NB4 (cell line): ENCODE results near the gene AHDC1.
A peak's percentile ranks its signal among the peaks of the same experiment; 100 is the strongest.

ENCODE experiments used
- DNase-seq: peaks from one replicate; pipeline ENCODE4 v3.0.0; 2010; ENCODE audit warnings: low read depth
- H3K4me3 ChIP-seq: one replicate; pipeline ENCODE4 v1.5.1; 2011; ENCODE audit warnings: mild to moderate bottlenecking, low read depth, low read length, moderate library complexity
- MYC ChIP-seq: IDR thresholded peaks from 2 replicates; pipeline ENCODE4 v1.6.1; 2011; ENCODE audit warnings: low read depth, low read length
- POLR2A ChIP-seq: IDR thresholded peaks from 2 replicates; pipeline ENCODE4 v1.6.1; 2011; ENCODE audit warnings: mild to moderate bottlenecking; ENCODE audit not compliant: insufficient read length; ENCODE audit errors: extremely low read depth
- TF ChIP-seq, protein P1 (sequence below): IDR thresholded peaks from 2 replicates; pipeline ENCODE4 v1.6.1; 2011; ENCODE audit warnings: low read depth, low read length
- TF ChIP-seq, protein P2 (sequence below): IDR thresholded peaks from one replicate; pipeline ENCODE4 v1.5.1; 2012; ENCODE audit warnings: low read depth, low read length

Gene AHDC1

GRCh38 chr1:27603681-27604578 is at the start of gene AHDC1:
TSS of gene AHDC1 (minus strand) at chr1:27604144. CDS start at chr1:27552115, 52,029 bp downstream.
- DNase-seq: peak; percentile 95
- TF ChIP-seq POLR2A (peak; percentile 42), MYC (no peak)
- TF ChIP-seq, protein P1, sequence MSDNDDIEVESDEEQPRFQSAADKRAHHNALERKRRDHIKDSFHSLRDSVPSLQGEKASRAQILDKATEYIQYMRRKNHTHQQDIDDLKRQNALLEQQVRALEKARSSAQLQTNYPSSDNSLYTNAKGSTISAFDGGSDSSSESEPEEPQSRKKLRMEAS: no peak
- peak within 1 kb of the TSS; percentile 74 for H3K4me3 ChIP-seq

DNA sequence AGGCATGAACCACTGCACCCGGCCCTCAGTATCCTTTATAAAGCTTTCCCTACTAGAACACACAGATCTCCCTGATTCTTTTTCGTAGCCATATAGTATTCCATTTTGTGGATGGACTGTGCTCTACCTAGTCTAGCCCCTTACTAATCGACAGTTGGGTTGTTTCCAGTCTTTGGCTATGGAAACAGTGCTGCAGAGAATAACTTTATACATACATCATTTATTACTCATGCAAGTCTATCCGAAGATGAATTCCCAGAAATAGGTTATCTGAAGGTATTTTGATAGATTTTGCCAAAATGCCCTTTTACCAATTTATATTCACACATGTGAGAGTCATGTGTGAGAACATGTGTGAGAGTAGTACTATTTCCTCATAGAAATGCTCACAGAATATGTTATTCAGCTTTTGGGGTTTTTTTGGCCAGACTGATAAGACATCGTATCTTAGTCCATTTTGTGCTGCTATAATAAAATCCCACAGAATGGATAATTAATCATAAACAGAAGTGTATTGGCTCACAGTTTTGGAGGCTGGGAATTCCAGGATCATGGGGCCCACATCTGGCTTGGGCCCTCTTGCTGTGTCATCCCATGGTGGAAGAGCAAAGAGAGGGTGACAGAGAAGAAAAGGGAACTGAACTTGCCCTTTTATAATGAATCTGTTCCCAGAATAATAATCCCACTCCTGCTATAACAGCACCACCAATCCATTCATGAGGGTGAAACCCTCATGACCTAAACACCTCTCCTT is 48.3 kb upstream of the AHDC1 start:
- H3K4me3 ChIP-seq: no peak overlapping the region
- TF ChIP-seq, protein P1: no peak
- no peak for TF ChIP-seq MYC
- TF ChIP-seq, protein P2, sequence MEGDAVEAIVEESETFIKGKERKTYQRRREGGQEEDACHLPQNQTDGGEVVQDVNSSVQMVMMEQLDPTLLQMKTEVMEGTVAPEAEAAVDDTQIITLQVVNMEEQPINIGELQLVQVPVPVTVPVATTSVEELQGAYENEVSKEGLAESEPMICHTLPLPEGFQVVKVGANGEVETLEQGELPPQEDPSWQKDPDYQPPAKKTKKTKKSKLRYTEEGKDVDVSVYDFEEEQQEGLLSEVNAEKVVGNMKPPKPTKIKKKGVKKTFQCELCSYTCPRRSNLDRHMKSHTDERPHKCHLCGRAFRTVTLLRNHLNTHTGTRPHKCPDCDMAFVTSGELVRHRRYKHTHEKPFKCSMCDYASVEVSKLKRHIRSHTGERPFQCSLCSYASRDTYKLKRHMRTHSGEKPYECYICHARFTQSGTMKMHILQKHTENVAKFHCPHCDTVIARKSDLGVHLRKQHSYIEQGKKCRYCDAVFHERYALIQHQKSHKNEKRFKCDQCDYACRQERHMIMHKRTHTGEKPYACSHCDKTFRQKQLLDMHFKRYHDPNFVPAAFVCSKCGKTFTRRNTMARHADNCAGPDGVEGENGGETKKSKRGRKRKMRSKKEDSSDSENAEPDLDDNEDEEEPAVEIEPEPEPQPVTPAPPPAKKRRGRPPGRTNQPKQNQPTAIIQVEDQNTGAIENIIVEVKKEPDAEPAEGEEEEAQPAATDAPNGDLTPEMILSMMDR: no peak
- TF ChIP-seq POLR2A: no peak
- no peak for DNase-seq

DNA sequence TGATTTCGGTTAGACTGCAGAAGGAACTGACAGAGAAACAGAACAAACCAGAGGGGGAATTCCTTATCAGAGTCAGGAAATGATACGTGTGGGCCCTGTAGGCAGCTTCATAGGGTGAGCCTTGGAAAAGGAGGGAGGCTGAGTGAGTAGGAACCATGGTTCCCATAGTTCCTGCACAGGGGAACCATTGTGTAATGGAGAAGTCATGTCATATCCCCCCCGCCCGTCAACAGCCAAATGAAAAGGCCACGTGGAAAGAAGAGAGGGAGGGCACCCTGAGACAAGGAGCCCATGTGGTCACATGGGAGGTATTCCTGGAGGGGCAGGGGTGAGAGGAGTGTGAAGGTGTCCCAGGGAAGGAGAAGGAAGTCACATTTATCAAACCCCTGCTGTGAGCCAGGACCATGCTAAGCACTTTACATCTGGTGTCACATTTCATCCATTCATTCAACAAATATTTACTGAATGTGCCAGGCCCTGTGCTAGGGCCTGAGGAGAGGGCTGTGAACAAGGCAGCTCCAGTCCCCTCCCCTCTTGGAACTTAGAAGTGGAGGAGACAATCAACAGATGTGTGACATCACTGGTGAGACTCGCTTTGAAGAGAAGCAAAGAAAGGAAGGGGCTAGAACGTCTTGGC is 46.7 kb upstream of the AHDC1 start:
- DNase-seq: peak; percentile 55
- H3K4me3 ChIP-seq: no peak overlapping the region
- TF ChIP-seq, protein P2: no peak
- TF ChIP-seq, protein P1: peak; percentile 93
- TF ChIP-seq POLR2A (no peak), MYC (peak; percentile 86)

DNA sequence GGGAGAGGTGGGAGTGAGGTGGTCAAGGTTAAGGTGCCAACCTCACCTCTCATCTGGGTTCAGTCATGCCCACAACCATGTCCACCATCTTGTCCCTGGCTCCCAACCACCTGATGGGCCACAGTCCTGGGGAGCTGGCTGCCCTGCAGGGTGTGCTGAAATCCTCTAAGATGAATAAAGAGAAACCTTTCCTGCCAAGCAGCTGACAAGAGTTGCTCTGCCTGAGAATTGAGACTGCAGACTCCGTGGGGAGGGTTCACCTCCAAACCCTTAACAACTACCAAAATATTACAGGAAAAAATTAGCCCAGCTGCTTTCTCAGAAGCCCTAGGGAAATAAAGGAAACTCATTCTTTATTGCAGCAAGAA is 46.2 kb upstream of the AHDC1 start:
- no peak for DNase-seq
- H3K4me3 ChIP-seq: no peak overlapping the region
- TF ChIP-seq POLR2A: no peak
- TF ChIP-seq MYC: no peak
- TF ChIP-seq, protein P2: no peak
- TF ChIP-seq, protein P1: no peak

DNA sequence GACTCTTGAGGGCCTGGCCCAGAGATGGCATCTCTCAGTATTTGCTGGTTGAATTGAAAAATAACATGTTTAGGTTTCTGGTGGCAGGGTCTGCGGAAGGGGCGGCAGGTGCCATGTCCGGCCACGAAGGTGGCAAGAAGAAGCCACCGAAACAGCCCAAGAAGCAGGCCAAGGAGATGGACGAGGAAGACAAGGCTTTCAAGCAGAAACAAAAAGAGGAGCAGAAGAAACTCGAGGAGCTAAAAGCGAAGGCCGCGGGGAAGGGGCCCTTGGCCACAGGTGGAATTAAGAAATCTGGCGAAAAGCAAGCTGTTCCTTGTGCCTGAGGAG is 45.3 kb upstream of the AHDC1 start:
- DNase-seq: no peak
- no peak overlapping the region for H3K4me3 ChIP-seq
- TF ChIP-seq, protein P1: no peak
- TF ChIP-seq MYC (no peak), POLR2A (no peak)
- TF ChIP-seq, protein P2: no peak
